Measurements from ENCODE around the gene TAF8. TPM values are rescaled to one million over a fixed set of nuclear protein-coding genes. Genes with fewer than 3 reads are reported as not detected.

Gene TAF8
- total RNA-seq, 1 experiment from 2014 or later: 35.5 TPM

GRCh38 chr6:42049948-42050296 lies 402 bp upstream of the TAF8 start:
- TF ChIP-seq, protein P1, sequence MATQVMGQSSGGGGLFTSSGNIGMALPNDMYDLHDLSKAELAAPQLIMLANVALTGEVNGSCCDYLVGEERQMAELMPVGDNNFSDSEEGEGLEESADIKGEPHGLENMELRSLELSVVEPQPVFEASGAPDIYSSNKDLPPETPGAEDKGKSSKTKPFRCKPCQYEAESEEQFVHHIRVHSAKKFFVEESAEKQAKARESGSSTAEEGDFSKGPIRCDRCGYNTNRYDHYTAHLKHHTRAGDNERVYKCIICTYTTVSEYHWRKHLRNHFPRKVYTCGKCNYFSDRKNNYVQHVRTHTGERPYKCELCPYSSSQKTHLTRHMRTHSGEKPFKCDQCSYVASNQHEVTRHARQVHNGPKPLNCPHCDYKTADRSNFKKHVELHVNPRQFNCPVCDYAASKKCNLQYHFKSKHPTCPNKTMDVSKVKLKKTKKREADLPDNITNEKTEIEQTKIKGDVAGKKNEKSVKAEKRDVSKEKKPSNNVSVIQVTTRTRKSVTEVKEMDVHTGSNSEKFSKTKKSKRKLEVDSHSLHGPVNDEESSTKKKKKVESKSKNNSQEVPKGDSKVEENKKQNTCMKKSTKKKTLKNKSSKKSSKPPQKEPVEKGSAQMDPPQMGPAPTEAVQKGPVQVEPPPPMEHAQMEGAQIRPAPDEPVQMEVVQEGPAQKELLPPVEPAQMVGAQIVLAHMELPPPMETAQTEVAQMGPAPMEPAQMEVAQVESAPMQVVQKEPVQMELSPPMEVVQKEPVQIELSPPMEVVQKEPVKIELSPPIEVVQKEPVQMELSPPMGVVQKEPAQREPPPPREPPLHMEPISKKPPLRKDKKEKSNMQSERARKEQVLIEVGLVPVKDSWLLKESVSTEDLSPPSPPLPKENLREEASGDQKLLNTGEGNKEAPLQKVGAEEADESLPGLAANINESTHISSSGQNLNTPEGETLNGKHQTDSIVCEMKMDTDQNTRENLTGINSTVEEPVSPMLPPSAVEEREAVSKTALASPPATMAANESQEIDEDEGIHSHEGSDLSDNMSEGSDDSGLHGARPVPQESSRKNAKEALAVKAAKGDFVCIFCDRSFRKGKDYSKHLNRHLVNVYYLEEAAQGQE (IDR thresholded peaks at IDR 0.05; ENCODE audit: insufficient read depth in 1 of 2, low read depth in 2 of 2, low read length in 1 of 2): no peak
- TF ChIP-seq POLR2AphosphoS5 (IDR thresholded peaks at IDR 0.05; ENCODE audit: low read depth, low read length): no peak
- no peak for TF ChIP-seq TCF7L2 (IDR thresholded peaks at IDR 0.05; ENCODE audit: low read depth, low read length)
- no peak for TF ChIP-seq SIN3A (IDR thresholded peaks at IDR 0.05; ENCODE audit: borderline replicate concordance, insufficient read depth, low read depth, low read length)
- TF ChIP-seq, protein P2, sequence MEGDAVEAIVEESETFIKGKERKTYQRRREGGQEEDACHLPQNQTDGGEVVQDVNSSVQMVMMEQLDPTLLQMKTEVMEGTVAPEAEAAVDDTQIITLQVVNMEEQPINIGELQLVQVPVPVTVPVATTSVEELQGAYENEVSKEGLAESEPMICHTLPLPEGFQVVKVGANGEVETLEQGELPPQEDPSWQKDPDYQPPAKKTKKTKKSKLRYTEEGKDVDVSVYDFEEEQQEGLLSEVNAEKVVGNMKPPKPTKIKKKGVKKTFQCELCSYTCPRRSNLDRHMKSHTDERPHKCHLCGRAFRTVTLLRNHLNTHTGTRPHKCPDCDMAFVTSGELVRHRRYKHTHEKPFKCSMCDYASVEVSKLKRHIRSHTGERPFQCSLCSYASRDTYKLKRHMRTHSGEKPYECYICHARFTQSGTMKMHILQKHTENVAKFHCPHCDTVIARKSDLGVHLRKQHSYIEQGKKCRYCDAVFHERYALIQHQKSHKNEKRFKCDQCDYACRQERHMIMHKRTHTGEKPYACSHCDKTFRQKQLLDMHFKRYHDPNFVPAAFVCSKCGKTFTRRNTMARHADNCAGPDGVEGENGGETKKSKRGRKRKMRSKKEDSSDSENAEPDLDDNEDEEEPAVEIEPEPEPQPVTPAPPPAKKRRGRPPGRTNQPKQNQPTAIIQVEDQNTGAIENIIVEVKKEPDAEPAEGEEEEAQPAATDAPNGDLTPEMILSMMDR (IDR thresholded peaks at IDR 0.05): no peak
- Histone ChIP-seq H3K4me3 (ENCODE audit: low read depth in 2 of 2, low read length in 2 of 2) (peak overlapping the region; percentile 85 to 97), H3K4me1 (ENCODE audit: control insufficient read depth, insufficient read depth, low read length) (peaks cover 28% of the 10 kb centered on the region), H3K27ac (ENCODE audit: low read length) (peak overlapping the region; percentile 74), H3K27me3 (ENCODE audit: control insufficient read depth, insufficient read depth, low read length) (no peaks in the 10 kb centered on the region), H3K36me3 (ENCODE audit: control insufficient read depth, insufficient read depth, low read length) (peaks cover 2% of the 10 kb centered on the region; the same call in 1 of the 2 replicates), H3K9me3 (ENCODE audit: control insufficient read depth, insufficient read depth, low read depth, low read length) (no peaks in the 10 kb centered on the region)
- ATAC-seq (peak; percentile 22), DNase-seq (ENCODE audit: low read depth, low spot score) (no peak)
- in situ Hi-C loops (cut with HindIII; ENCODE audit: low pct_unique_long_range_greater_than_20kb, low sequenced_read_pairs): no loop called here
- ChIA-PET CTCF (interaction anchor here (0.6 kb wide), 1 partner anchor 15 kb away, joined by 3 read pairs; no protein-coding TSS in a partner anchor), POLR2A (interaction anchor here (0.7 kb wide), 1 partner anchor 64 kb away, joined by 5 read pairs; no protein-coding TSS in a partner anchor)
- intact Hi-C loops (cut with micrococcal nuclease; ENCODE audit: unreplicated experiment): no loop called here
- BruUV-seq (replicated peaks): no TSS peak

- TF ChIP-seq, protein P1 (IDR thresholded peaks at IDR 0.05; ENCODE audit: insufficient read depth in 1 of 2, low read depth in 2 of 2, low read length in 1 of 2): no peak
- no peak for TF ChIP-seq SIN3A (IDR thresholded peaks at IDR 0.05; ENCODE audit: borderline replicate concordance, insufficient read depth, low read depth, low read length)
- no peak for TF ChIP-seq POLR2AphosphoS5 (IDR thresholded peaks at IDR 0.05; ENCODE audit: low read depth, low read length)
- no peaks in the 10 kb centered on the region for H3K9me3 ChIP-seq (ENCODE audit: control insufficient read depth, insufficient read depth, low read depth, low read length)
- DNase-seq (ENCODE audit: low read depth, low spot score): no peak
- peak overlapping the region; percentile 85 to 97 for H3K4me3 ChIP-seq (ENCODE audit: low read depth in 2 of 2, low read length in 2 of 2)
- ChIA-PET POLR2A (no interaction called here), CTCF (no interaction called here)
- in situ Hi-C loops (cut with HindIII; ENCODE audit: low pct_unique_long_range_greater_than_20kb, low sequenced_read_pairs) (no loop called here), intact Hi-C loops (cut with micrococcal nuclease; ENCODE audit: unreplicated experiment) (no loop called here)
- peak overlapping the region; percentile 96 for H3K27ac ChIP-seq (ENCODE audit: low read length)
- ATAC-seq: no peak
- no TSS peak for BruUV-seq (replicated peaks)
- H3K36me3 ChIP-seq (ENCODE audit: control insufficient read depth, insufficient read depth, low read length): peaks cover 11% of the 10 kb centered on the region; the same call in 1 of the 2 replicates
- H3K4me1 ChIP-seq (ENCODE audit: control insufficient read depth, insufficient read depth, low read length): peaks cover 15% of the 10 kb centered on the region
- no peaks in the 10 kb centered on the region for H3K27me3 ChIP-seq (ENCODE audit: control insufficient read depth, insufficient read depth, low read length)
Observed at GRCh38 chr6:42051268-42051653, 937 bp downstream of the TAF8 start.

Measured in Panc1 (cell line).